NCI-H526 (cell line): Measurements from ENCODE around the gene SLC29A1.
"Not testable (repeated sequence)": the region's sequence is repeated elsewhere in the genome, so short reads cannot be mapped to it uniquely, and the experiment has no call there.

Experiments
- DNase-seq, 2 experiments: peaks; one replicate each; lab custom pipeline; 2025; lab: John Stamatoyannopoulos, UW

The SLC29A1 gene

DNA sequence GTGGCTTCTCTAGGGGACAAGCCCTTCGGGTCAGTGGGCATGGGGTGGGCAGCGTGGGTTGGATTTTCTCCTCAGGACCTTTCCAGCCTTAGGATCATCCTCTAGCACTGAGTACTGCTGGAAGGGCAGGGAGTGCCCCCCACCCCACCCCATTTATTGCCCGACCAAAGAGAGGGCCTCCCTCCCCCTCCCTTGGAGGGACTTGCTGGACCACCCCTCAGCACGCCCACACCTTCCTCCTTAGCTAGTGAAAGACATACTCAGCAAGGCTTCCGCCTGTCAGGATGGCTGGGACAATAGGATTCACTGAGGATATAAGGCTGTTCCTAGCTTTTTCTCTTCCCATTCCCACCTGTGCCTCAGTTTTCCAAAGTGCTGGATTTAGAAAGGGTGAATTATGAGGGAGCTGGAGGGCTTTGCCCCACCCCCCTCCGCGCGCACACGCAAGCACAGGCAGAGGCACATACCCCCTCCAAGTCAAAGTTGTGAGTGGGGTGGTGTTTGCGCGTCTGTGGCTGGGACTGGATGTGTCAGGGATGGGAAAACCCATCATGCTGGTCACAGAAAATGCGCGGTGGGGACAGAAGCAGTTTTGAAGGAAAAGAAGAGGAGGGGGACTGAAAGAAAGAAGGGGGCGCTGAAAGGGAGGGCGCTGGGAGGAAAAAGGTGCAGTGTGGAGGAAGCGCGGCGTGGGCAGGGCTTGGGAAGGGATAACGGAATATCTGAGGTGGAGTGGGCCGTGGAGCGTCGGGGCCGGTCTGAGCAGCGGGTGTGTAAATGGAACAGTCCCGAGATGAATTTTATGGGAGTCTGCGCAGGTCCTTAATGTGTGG lies 693 bp upstream of the SLC29A1 start:
- peak in 1 of 2 experiments; percentile 44 for DNase-seq

DNA sequence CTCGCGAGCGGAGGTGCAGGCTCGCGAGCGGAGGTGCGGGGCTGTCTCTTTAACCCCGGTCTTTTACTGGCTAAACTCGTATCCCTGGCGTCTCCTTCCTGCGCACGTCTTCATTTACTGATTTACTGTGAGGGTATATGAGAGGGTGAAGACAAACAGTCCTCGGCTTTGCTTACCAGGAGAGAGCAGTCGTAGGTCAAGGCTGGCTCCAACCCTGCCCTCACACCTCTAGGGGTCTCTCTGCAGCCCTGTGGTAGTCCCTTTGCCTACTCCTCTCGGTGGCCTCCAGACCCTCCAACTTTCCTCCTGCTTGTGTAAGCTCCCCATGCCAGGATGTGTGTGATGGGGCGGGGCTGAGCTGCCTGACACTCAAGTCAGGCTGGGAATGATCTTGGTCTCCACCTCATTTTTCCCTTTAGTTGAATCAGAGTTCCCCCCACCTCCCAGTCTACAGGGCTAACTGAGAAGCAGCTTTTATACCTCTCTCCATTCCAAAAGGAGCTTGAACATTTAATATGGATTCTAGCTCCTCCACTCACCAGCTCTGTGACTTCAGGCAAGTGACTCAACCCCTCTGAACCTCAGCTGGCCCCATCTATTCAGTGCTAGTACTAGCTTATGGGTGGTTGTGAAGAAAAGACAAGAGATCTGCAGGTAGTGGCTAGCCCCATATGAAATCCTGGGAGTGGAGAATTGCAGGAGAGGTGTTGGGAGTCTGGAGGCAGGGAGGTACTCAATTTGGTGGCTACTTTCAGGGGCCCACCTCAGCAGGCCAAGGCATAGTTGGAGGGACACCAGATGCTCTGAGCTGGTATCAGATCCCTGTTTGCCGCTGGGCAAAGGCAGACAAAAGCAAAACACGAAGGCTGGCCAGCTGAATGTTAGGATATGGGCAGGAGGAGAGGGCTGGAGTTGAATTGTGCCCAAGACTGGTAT lies 902 bp downstream of the SLC29A1 start:
- peak in 1 of 2 experiments; percentile 47 for DNase-seq

DNA sequence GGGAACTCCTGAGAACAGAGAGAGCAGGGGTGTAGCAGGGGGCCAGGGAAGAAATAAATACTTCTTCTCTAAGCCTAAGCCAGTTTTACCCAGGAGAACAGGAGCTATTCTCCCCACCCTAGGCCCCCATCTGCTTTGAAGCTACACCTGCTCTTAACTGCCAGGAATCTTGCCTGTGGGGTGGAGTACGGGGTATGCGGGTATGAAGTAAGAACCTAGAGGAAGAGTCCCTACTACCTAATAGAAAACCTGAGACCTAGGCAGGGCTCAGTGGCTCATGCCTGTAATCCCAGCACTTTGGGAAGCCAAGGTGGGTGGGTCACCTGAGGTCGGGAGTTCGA lies 1.5 kb downstream of the SLC29A1 start:
- DNase-seq = no peak

DNA sequence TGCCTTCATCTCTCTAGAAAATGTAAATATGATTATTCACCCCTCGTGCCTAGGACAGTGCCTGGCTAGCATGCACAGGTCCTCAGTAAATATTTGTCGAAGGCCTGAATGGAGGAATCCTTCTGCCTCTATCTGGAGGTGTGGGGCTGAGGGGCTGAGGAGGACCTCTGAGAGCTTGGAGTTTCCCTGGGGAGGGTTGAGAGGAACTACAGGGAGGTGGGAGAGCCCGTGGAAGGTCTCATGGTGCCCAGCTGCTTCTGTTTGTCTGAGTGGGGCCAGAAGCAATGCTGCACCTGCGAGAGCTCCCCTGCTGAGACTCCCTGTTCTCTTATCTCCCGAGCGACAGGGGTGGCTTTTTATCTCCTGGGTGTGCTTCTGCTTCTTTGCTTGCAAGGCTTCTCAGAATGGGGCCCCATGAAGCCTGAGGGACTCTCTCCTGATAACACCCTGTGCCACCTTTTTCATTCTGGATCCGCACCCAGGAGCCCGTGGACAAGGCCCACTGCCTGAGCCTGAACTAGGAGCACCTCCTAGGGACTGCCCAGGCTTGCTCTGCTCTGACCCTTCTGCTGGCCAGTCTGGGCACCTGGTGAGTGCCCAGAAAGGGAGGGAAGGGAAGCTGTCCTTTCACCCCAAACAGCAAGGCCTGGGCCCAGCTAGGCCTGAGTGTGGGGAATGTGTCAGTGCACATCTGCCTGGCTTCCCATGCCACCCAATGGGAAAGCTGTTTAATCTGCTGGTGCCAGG lies 2.4 kb downstream of the SLC29A1 start:
- no peak for DNase-seq

DNA sequence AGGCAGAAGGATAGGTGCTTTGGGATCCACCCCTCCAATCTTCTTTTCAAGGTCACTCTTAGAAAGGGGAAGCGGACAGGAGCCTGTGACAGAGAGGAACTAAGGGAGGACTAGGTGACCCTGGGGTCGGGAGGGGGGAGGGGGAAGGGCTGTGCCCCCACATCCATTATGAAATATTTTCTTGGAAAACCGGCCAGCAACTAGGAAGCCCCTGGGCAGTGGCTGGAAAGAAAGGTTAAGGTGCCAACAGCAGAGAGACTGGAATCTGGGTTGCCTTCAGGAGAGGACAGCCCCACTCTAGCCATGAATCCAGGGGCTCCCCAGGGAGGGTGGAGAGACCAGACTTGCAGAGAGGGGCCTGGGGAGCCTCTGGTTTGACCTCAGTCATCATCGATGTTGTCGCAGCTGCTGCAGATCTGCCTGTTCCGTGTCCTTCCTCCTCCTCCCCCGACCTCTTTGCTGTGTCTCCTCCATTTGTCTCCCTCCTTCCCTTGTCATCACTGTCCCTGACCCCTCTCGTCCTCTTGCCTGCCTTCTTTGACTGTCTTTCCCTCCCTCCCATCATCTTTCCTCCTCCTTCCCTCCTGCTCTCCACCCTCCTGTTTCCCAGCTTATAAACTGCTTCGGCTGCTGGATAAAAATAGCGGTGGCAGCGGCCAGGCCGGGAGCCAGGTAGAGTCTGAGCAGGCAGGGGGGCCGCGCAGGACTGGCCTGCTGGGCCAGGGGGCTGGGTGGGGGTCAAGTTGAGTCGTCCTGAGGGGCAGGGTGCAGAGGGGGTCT lies 3.2 kb downstream of the SLC29A1 start:
- no peak for DNase-seq

DNA sequence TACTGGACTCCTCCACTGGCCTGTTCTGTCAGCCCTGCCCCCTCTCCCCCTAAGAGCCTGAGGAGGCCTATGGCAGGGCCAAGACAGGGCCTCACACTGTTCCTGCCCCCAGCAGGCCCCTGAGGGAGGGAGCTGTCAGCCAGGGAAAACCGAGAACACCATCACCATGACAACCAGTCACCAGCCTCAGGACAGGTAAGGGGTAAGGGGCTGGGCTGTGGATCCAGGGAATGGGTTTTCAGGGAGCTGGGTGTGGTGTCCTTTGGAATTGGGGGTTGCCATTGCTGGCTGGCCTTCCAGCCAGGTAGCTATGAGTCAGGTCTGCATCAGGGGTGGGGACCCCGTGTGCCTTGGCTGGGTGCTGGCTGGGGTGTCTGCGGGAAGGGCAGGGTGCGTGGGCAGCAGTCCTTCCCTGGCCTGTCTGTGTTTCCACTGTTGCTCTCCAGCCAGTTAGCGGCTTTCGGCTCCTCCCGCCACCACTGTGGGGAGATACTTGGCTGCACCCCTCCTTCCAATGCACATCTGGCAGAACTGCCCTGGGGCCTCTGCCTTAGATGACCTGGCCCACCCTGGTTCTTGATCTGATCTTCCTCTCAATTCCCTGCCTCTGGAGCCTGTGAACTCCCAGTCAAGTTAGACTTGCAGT lies 3.9 kb downstream of the SLC29A1 start:
- peak in 1 of 2 experiments; percentile 24 for DNase-seq

DNA sequence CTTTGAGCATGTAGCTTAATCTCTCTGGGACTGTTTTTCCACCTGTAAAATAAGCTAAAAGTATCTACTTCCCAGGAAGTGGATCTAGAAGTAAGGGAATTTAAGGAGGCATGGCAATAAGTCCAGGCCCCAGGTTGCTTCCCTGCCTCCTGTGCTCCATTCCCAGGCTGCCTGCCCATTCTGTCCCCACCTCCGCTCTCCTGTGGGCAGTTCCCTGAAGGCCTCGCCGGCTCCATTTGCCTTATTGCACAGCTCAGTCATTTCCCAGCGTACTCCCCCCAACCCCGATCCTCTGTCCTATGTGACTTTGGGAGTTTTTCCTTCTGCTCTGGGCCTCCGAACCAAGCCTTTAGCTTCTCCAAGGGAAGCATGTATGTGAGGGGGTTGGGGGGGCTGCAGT lies 4.6 kb downstream of the SLC29A1 start:
- no peak for DNase-seq

DNA sequence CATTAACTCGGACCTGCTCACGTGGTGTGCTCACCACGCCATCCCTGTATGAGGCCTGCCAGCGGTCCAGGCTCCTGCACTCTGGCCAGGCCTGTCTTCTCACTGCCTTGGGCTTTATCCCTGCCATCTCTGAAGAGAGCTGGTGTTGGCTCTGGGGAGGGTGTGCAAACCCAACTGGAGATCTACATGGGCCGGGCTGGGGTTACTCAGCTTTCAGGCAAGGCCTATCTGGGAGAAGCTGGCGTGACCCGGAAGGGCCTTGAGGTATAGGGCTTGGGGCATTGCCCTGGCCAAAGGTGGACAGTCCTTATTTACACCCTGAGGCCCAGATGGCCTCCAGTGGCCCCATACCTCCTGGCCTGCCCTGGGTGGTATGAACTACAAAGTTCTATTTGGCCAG lies 5.0 kb downstream of the SLC29A1 start:
- DNase-seq = no peak

DNA sequence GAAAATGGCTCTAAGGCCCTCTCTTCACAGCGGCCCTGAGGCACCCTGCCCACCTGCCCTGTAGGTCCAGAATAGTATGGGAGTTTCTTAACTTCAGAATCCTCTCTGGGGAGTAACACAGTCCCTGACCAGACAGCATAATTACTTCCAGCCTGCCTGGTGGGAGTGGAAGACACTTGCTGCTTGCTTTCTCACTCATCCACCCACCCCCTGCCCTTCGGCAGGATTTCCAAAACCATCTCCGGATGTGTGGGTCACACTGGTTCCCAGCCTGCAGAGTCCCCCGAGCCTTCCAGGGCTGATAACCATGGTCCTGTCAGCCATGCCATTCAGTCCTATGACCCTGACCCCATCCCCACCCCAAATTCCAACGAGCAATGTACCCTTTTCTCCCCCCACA lies 5.4 kb downstream of the SLC29A1 start:
- no peak for DNase-seq

DNA sequence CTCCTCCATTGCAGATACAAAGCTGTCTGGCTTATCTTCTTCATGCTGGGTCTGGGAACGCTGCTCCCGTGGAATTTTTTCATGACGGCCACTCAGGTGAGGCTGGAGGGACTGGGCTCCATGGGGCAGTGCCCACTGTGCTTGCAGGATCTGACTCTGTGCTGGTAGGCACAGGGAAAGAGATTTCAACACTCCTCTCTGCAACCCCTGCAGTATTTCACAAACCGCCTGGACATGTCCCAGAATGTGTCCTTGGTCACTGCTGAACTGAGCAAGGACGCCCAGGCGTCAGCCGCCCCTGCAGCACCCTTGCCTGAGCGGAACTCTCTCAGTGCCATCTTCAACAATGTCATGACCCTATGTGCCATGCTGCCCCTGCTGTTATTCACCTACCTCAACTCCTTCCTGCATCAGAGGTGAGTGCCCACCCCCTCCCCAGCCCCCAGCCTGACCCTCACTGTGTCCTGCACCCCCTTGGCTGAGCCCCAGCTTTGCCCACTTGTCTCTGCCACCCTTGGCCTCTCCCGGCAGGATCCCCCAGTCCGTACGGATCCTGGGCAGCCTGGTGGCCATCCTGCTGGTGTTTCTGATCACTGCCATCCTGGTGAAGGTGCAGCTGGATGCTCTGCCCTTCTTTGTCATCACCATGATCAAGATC lies 6.1 kb downstream of the SLC29A1 start:
- no peak for DNase-seq

DNA sequence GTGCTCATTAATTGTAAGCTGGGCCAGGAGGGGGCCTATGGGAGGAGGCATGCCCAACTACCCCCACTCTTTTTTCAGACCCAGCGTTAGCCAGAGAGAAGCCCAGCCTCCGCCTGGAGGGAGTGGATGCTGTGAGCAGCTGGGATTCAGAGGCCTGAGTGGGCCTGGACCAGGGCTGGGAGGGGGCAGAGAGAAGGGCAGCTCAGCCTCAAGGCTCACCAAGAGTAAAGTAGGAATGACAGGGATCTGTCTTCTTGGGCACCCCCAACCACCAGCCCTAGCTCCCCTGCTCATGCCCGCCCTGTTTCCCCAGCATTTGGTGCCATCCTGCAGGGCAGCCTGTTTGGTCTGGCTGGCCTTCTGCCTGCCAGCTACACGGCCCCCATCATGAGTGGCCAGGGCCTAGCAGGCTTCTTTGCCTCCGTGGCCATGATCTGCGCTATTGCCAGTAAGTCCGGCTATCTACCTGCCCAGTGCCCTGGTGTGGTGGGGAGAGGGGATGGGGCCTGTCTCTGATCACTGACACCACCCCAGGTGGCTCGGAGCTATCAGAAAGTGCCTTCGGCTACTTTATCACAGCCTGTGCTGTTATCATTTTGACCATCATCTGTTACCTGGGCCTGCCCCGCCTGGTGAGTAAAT lies 6.8 kb downstream of the SLC29A1 start:
- no peak for DNase-seq

DNA sequence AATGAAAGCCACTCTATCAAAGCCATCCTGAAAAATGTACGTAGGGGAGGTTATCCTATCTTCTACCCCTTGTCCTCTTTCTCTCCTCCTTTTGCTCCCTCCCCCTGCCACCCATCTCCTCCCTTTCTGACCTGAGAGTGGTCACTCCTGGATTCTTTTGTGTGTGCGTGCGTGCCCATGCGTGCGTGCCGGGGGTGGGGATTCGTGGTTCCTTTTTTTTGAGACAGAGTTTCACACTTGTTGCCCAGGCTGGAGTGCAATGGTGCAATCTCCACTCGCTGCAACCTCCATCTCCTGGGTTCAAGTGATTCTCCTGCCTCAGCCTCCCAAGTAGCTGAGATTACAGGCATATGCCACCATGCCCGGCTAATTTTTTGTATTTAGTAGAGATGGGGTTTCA lies 8.0 kb downstream of the SLC29A1 start:
- not testable (repeated sequence) for DNase-seq

DNA sequence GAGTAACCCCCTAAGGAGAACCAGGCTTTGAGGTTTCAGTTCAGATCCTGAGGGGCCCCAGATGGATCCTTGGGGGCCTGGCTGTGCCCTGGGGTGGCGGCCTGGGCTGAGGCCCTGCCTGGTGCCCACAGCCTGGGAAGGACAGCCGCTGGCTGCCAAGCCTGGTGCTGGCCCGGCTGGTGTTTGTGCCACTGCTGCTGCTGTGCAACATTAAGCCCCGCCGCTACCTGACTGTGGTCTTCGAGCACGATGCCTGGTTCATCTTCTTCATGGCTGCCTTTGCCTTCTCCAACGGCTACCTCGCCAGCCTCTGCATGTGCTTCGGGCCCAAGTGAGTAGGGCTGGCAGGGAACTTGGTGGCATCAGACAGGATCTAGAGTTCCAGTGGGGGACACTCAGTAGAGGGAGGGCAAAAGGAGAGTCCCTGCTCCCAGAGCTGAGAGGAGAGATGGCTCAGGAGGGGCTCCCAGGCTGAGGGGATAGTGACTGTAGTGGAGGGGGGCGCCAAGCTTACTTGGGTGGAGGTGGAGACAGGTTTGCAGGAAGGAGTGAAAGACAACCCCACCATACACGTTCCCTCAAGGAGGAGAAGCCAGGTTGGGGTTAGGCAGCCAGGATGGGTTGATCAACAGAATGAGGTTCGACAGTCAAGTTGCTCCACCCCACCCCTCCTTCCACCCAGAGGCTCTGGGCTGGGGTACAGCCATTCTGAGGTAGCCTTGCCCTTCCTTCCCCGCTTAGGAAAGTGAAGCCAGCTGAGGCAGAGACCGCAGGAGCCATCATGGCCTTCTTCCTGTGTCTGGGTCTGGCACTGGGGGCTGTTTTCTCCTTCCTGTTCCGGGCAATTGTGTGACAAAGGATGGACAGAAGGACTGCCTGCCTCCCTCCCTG lies 9.5 kb downstream of the SLC29A1 start:
- no peak for DNase-seq

DNA sequence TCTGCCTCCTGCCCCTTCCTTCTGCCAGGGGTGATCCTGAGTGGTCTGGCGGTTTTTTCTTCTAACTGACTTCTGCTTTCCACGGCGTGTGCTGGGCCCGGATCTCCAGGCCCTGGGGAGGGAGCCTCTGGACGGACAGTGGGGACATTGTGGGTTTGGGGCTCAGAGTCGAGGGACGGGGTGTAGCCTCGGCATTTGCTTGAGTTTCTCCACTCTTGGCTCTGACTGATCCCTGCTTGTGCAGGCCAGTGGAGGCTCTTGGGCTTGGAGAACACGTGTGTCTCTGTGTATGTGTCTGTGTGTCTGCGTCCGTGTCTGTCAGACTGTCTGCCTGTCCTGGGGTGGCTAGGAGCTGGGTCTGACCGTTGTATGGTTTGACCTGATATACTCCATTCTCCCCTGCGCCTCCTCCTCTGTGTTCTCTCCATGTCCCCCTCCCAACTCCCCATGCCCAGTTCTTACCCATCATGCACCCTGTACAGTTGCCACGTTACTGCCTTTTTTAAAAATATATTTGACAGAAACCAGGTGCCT lies 10.2 kb downstream of the SLC29A1 start:
- DNase-seq = no peak

DNA sequence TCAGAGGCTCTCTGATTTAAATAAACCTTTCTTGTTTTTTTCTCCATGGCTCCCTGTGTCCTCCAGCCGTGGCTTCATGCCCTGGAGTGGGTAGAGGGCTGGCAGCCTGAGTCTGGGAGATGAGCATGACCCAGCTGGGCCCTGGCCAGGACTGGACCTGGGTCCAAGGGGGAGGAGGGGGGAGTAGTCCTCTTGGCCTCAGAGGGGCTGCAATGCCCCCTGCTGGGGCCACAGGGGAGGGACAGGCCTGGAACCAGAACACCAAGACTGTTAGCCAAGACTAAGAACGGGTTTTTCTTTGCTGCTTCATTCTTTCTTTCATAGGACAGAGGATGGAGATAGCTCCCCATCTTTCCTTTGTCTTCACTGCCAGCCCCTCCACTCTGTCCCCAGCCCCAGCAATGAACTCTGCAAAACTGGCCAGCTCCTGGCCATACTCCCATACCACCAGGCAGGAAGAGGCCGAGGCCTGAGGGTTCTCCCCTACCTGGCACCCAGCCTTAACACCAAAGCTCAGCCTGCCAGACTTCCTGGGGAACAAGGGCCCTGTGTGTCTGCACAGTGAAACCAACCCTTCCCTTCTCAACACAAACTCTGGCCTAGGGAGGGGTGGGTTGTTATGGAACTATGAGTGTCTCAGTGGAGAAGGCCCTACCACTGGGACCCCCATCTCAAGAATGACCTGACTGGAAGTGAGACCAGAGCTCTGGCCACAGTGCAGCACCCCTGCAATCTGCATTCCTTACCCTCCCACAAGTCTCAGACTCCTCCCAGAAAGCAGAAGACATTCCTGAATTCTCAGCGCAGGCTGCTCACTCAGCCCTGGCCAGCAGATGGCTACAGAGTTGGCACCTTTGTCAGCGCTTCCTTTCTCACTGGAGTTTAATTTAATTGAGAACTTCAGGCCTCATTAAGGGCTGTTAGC lies 11.0 kb downstream of the SLC29A1 start:
- peak in 1 of 2 experiments; percentile 61 for DNase-seq

DNA sequence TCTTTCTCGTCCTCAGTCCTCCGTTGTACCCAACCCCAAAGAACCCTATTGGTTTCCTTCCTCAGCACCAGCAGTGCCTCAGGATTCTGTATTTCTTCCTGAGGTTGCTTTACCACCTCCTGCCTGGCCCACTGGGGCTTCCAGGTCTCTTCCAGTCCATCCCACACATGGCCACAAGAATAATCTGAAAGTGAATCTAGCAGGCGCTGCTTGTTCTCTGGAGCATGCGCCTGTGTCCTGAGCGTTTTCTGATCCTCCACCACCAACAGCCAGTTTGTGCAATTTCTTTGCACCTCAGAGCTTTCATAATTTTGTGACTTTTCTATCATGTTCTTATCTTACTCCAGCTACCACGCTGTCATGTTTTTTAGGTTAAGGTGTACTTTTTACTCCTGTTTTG lies 11.9 kb downstream of the SLC29A1 start:
- DNase-seq = no peak

DNA sequence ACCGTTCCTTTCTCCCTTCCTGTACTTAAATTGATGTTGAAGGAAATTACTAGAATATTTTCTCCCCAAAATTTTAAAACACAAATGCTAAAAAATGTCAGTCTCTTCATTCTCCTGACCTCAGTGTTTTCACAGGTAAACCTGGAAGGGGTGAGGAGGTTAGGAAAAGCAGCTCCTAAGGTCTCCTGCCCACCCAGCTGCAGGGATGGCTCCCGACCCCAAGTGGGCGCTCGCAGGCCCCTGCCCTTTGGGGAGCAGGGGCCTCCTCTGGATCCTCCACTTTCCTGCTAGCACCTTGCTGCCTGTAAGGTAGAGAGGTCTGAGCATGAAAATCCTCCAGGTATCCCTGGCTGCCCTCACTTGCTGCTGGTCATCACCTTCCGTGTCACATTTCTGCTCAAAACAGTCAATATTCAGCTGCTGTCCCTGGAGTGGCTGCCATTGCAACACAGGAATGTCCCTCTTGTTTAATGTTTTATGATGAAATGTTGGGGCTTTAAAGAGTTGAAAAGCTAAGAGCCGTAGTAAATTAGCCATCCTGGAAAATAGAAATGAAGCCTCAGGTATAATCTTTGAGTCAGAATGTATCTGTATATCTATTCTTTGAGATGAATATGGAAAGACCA lies 12.6 kb downstream of the SLC29A1 start:
- DNase-seq = no peak
